Psoas muscle (tissue), 8 donors: Measurements from ENCODE around the gene LRRC56. TPM values are rescaled to one million over a fixed set of nuclear protein-coding genes. Genes with fewer than 3 reads are reported as not detected.

Source experiments
- ATAC-seq, 4 donors: fragments of 200-7000 bp; cut with Tn5 transposase; one replicate each; pipeline ENCODE4 v1.9.1; 2020; ENCODE audit warnings: moderate library complexity in 3 of 4, mild to moderate bottlenecking in 2 of 4
- DNase-seq, 2 donors: peaks; one replicate each; pipeline ENCODE4 v3.0.0-alpha.2; 2020
- H3K27ac ChIP-seq: fragments of 200-600 bp; one replicate; pipeline ENCODE4 v1.8.0; 2022
- H3K27me3 ChIP-seq, 3 donors: fragments of 200-600 bp in 1 of 3; one replicate each; pipeline versions ENCODE4 v1.6.1 to v1.8.0; 2013 to 2022; ENCODE audit warnings: low read length in 2 of 3, mild to moderate bottlenecking in 2 of 3, moderate library complexity in 1 of 3; ENCODE audit not compliant: insufficient read depth in 3 of 3
- H3K36me3 ChIP-seq, 2 donors: fragments of 200-600 bp in 1 of 2; one replicate each; pipeline versions ENCODE4 v1.6.1 to v1.8.0; 2013 to 2022; ENCODE audit warnings: low read depth in 1 of 2, mild to moderate bottlenecking in 1 of 2, moderate library complexity in 1 of 2; ENCODE audit not compliant: insufficient read depth in 1 of 2
- H3K4me1 ChIP-seq: fragments of 200-600 bp; one replicate; pipeline ENCODE4 v1.8.0; 2022
- H3K4me3 ChIP-seq: fragments of 200-600 bp; one replicate; pipeline ENCODE4 v1.8.0; 2022; ENCODE audit warnings: mild to moderate bottlenecking
- H3K9me3 ChIP-seq: fragments of 200-600 bp; one replicate; pipeline ENCODE4 v1.8.0; 2022
- WGBS, 3 donors: extraction: QIAGEN DNeasy Blood & Tissue Kit; methylation state at CpG; one replicate each; pipeline versions ENCODE4 v1.1.6 to v1.1.7; 2013; 5-methylcytosine and 5-hydroxymethylcytosine counted together
- intact Hi-C, 2 donors: fragments of 100-400 bp; cut with DNase I; formaldehyde crosslinking; loops; one replicate each; pipeline versions ENCODE4 v1.11.0 to v1.14.2; 2022
- polyA plus RNA-seq, 3 donors: library from polyadenylated mRNA; stranded (reverse); fragments of 200-250 nt; gene quantifications; one replicate each; pipeline ENCODE4 v1.2.3, GENCODE V29; 2013
- total RNA-seq, 4 donors: library from RNA; stranded (reverse); fragmentation: NEBNext Ultra II Directional in 2 of 4; extraction: Animal tissue kit (Norgen Biotek cat#: 25700) in 2 of 4; gene quantifications; one replicate each; pipeline versions ENCODE4 v1.2.1 to v1.2.4, GENCODE V29; 2021 to 2023
- TF ChIP-seq, protein P1 (sequence below): fragments of 200-600 bp; IDR thresholded peaks from one replicate; pipeline ENCODE4 v1.8.0; 2022; ENCODE audit warnings: antibody characterized with exemption
- donor health status: healthy with polysubstance abuse.
- donor health status: DM: no; HTN: no; CAD: no; lungs with moderate emphysema.
- donor health status: Bipolar disorder and iron deficiency.
- donor health status: healthy.
- donor health status: DM: yes; HTN: yes; CAD: no.
- donor health status: DM: no; HTN: no; CAD: no.
- donor health status: DM: no; HTN: no; CAD: no.
- donor health status: DM: yes; HTN: yes; CAD: no.

Gene LRRC56
- total and polyA plus RNA-seq, 7 donors: 0.30 to 0.84 (median 0.54) TPM; not detected in 1

DNA sequence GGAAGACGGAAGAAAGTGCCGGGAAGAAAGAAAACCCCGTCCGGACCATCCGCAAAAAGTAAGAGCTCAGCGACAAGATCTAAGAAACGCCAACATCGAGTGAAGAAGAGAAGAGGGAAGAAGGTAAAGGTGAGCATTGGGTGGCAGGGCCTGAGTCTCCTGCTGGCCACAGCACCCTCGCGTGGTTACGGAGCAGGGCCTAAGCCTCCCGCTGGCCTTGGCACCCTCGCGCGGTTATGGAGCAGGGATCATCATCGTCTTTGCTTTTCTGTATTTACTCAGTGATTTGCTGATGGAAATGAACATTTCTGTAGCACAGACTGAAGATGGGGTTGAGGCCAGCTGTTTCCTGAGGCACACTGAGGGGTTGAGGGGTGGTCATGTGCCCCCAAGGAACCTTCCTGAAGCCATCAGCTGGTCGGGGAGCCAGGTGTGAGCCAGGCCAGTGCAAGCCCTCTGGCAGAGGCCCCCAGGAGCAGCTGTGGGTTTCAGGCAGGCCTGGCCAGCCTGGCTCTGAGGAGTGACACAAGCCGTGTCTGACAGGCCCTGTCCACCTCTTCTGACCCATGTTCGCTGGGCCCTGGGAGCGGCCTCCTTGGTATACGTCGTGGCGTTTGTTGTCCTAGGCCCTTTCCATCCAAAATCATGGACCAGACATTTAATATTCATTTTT lies 64.4 kb downstream of the LRRC56 start:
- Histone ChIP-seq H3K36me3 (peaks cover 9 to 98% of the 10 kb centered on the region in 2 donors), H3K27ac (no peak overlapping the region), H3K27me3 (no peaks in the 10 kb centered on the region), H3K4me3 (no peak overlapping the region), H3K9me3 (no peaks in the 10 kb centered on the region), H3K4me1 (no peaks in the 10 kb centered on the region)
- WGBS, 3 donors: 90 to 91% (median 90%) methylated on average over 23 of the region's 23 CpGs
- DNase-seq (no peak), ATAC-seq (no peak)
- intact Hi-C loops: no loop called here
- TF ChIP-seq, protein P1, sequence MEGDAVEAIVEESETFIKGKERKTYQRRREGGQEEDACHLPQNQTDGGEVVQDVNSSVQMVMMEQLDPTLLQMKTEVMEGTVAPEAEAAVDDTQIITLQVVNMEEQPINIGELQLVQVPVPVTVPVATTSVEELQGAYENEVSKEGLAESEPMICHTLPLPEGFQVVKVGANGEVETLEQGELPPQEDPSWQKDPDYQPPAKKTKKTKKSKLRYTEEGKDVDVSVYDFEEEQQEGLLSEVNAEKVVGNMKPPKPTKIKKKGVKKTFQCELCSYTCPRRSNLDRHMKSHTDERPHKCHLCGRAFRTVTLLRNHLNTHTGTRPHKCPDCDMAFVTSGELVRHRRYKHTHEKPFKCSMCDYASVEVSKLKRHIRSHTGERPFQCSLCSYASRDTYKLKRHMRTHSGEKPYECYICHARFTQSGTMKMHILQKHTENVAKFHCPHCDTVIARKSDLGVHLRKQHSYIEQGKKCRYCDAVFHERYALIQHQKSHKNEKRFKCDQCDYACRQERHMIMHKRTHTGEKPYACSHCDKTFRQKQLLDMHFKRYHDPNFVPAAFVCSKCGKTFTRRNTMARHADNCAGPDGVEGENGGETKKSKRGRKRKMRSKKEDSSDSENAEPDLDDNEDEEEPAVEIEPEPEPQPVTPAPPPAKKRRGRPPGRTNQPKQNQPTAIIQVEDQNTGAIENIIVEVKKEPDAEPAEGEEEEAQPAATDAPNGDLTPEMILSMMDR: no peak

DNA sequence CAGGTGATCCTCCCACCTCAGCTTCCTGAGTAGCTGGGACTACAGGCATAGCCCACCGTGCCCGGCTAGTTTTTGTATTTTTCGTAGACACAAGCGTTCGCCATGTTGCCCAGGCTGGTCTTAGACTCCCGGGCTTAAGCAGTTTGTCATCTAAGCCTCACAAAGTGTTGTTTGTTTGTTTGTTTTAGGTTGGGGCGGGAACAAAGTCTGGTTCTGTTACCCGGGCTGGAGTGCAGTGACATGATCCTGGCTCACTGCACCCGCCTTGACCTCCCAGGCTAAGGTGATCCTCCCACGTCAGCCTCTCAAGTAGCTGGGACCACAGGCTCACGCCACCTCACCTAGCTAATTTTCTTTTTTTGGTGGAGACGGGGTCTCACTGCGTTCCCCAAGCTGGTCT lies 65.8 kb downstream of the LRRC56 start:
- DNase-seq (no peak), ATAC-seq (no peak)
- TF ChIP-seq, protein P1: no peak
- 89 to 91% (median 91%) methylated on average over 13 of the region's 13 CpGs for WGBS, 3 donors
- Histone ChIP-seq H3K4me1 (no peaks in the 10 kb centered on the region), H3K27me3 (no peaks in the 10 kb centered on the region), H3K27ac (no peak overlapping the region), H3K9me3 (no peaks in the 10 kb centered on the region), H3K4me3 (no peak overlapping the region), H3K36me3 (peaks cover 12 to 99% of the 10 kb centered on the region in 2 donors)
- intact Hi-C loops: no loop called here

Other genes starting within 250 kb of the LRRC56 start
- gene PGGHG, start 248.4 kb upstream of the LRRC56 start, total RNA-seq: 1 to 10 TPM; 2.9 to 5.1 (median 3.9) TPM
- gene PGGHG, start 248.4 kb upstream of the LRRC56 start, polyA plus RNA-seq: 1 to 10 TPM; 2.7 to 8.6 (median 4.0) TPM
- not detected for gene IFITM5, start 238.0 kb upstream of the LRRC56 start, total RNA-seq
- not detected for gene IFITM5, start 238.0 kb upstream of the LRRC56 start, polyA plus RNA-seq
- 100 to 1,000 TPM; 131 to 161 (median 136) TPM for gene IFITM2, start 229.7 kb upstream of the LRRC56 start, total RNA-seq
- gene IFITM2, start 229.7 kb upstream of the LRRC56 start, polyA plus RNA-seq: 100 to 1,000 TPM; 109 to 371 (median 181) TPM
- gene IFITM1, start 223.5 kb upstream of the LRRC56 start, total RNA-seq: 100 to 1,000 TPM in 1 of 4 donors, 10 to 100 TPM in 3; 44.0 to 105 (median 71.3) TPM
- 100 to 1,000 TPM in 1 of 3 donors, 10 to 100 TPM in 2; 39.7 to 107 (median 69.7) TPM for gene IFITM1, start 223.5 kb upstream of the LRRC56 start, polyA plus RNA-seq
- gene IFITM3, start 216.7 kb upstream of the LRRC56 start, total RNA-seq: 100 to 1,000 TPM; 136 to 234 (median 202) TPM
- 100 to 1,000 TPM; 186 to 557 (median 260) TPM for gene IFITM3, start 216.7 kb upstream of the LRRC56 start, polyA plus RNA-seq
- under 1 TPM in 3 of 4 donors, not detected in 1; 0.06 to 0.12 (median 0.06) TPM for gene B4GALNT4, start 168.0 kb upstream of the LRRC56 start, total RNA-seq
- under 1 TPM; 0.04 to 0.27 (median 0.05) TPM for gene B4GALNT4, start 168.0 kb upstream of the LRRC56 start, polyA plus RNA-seq
- gene PKP3, start 143.3 kb upstream of the LRRC56 start, total RNA-seq: under 1 TPM in 3 of 4 donors, not detected in 1; 0.15 to 0.75 (median 0.25) TPM
- under 1 TPM in 2 of 3 donors, not detected in 1; 0.10 to 0.13 TPM for gene PKP3, start 143.3 kb upstream of the LRRC56 start, polyA plus RNA-seq
- 10 to 100 TPM in 3 of 4 donors, 1 to 10 TPM in 1; 9.9 to 15.9 (median 10.8) TPM for gene SIGIRR, start 122.5 kb upstream of the LRRC56 start, total RNA-seq
- 10 to 100 TPM; 19.2 to 28.1 (median 20.3) TPM for gene SIGIRR, start 122.5 kb upstream of the LRRC56 start, polyA plus RNA-seq
- under 1 TPM in 3 of 4 donors, not detected in 1; 0.09 to 0.59 (median 0.46) TPM for gene ANO9, start 95.5 kb upstream of the LRRC56 start, total RNA-seq
- gene ANO9, start 95.5 kb upstream of the LRRC56 start, polyA plus RNA-seq: under 1 TPM; 0.10 to 0.15 (median 0.10) TPM
- gene PTDSS2, start 87.2 kb upstream of the LRRC56 start, total RNA-seq: 10 to 100 TPM; 15.8 to 21.1 (median 20.3) TPM
- 10 to 100 TPM; 11.8 to 26.0 (median 15.4) TPM for gene PTDSS2, start 87.2 kb upstream of the LRRC56 start, polyA plus RNA-seq
- 100 to 1,000 TPM; 103 to 145 (median 113) TPM for gene RNH1, start 30.3 kb upstream of the LRRC56 start, total RNA-seq
- 100 to 1,000 TPM; 105 to 181 (median 105) TPM for gene RNH1, start 30.3 kb upstream of the LRRC56 start, polyA plus RNA-seq
- gene HRAS, start 2.0 kb upstream of the LRRC56 start, total RNA-seq: 10 to 100 TPM; 43.6 to 74.7 (median 53.9) TPM
- gene HRAS, start 2.0 kb upstream of the LRRC56 start, polyA plus RNA-seq: 10 to 100 TPM; 53.9 to 76.2 (median 66.3) TPM
- under 1 TPM in 2 of 4 donors, not detected in 2; 0.25 to 0.27 TPM for gene LMNTD2, start 23.2 kb downstream of the LRRC56 start, total RNA-seq
- under 1 TPM; 0.04 to 0.12 (median 0.09) TPM for gene LMNTD2, start 23.2 kb downstream of the LRRC56 start, polyA plus RNA-seq
- 1 to 10 TPM in 1 of 4 donors, under 1 TPM in 2, not detected in 1; 0.78 to 1.2 (median 0.84) TPM for gene RASSF7, start 23.4 kb downstream of the LRRC56 start, total RNA-seq
- 1 to 10 TPM in 1 of 3 donors, under 1 TPM in 2; 0.65 to 1.4 (median 1.00) TPM for gene RASSF7, start 23.4 kb downstream of the LRRC56 start, polyA plus RNA-seq
- gene PHRF1, start 38.9 kb downstream of the LRRC56 start, total RNA-seq: 10 to 100 TPM; 19.8 to 31.2 (median 25.0) TPM
- 10 to 100 TPM; 11.7 to 19.5 (median 13.5) TPM for gene PHRF1, start 38.9 kb downstream of the LRRC56 start, polyA plus RNA-seq
- 10 to 100 TPM in 3 of 4 donors, 1 to 10 TPM in 1; 7.5 to 23.1 (median 15.2) TPM for gene IRF7, start 78.4 kb downstream of the LRRC56 start, total RNA-seq
- 10 to 100 TPM in 2 of 3 donors, 1 to 10 TPM in 1; 9.4 to 13.2 (median 12.9) TPM for gene IRF7, start 78.4 kb downstream of the LRRC56 start, polyA plus RNA-seq
- gene CDHR5, start 87.4 kb downstream of the LRRC56 start, total RNA-seq: under 1 TPM in 1 of 4 donors, not detected in 3; 0.20 TPM
- gene CDHR5, start 87.4 kb downstream of the LRRC56 start, polyA plus RNA-seq: under 1 TPM in 2 of 3 donors, not detected in 1; 0.07 to 0.34 TPM
- 1 to 10 TPM in 2 of 4 donors, under 1 TPM in 1, not detected in 1; 0.89 to 4.8 (median 1.8) TPM for gene SCT, start 89.7 kb downstream of the LRRC56 start, total RNA-seq
- gene SCT, start 89.7 kb downstream of the LRRC56 start, polyA plus RNA-seq: under 1 TPM in 1 of 3 donors, not detected in 2; 0.44 TPM
- 1 to 10 TPM in 2 of 4 donors, under 1 TPM in 1, not detected in 1; 0.55 to 1.2 (median 1.1) TPM for gene DRD4, start 99.7 kb downstream of the LRRC56 start, total RNA-seq
- under 1 TPM in 2 of 3 donors, not detected in 1; 0.14 to 0.18 TPM for gene DRD4, start 99.7 kb downstream of the LRRC56 start, polyA plus RNA-seq
- 10 to 100 TPM; 15.0 to 30.0 (median 21.0) TPM for gene DEAF1, start 157.7 kb downstream of the LRRC56 start, total RNA-seq
- gene DEAF1, start 157.7 kb downstream of the LRRC56 start, polyA plus RNA-seq: 10 to 100 TPM; 12.5 to 18.1 (median 15.3) TPM
- 10 to 100 TPM in 2 of 4 donors, 1 to 10 TPM in 2; 5.9 to 15.7 (median 9.7) TPM for gene TMEM80, start 158.3 kb downstream of the LRRC56 start, total RNA-seq
- gene TMEM80, start 158.3 kb downstream of the LRRC56 start, polyA plus RNA-seq: 10 to 100 TPM in 2 of 3 donors, 1 to 10 TPM in 1; 7.4 to 16.3 (median 10.1) TPM
- 1 to 10 TPM in 3 of 4 donors, under 1 TPM in 1; 0.89 to 3.1 (median 1.5) TPM for gene EPS8L2, start 168.7 kb downstream of the LRRC56 start, total RNA-seq
- gene EPS8L2, start 168.7 kb downstream of the LRRC56 start, polyA plus RNA-seq: under 1 TPM; 0.47 to 0.63 (median 0.56) TPM
- 100 to 1,000 TPM in 1 of 4 donors, 10 to 100 TPM in 3; 77.7 to 140 (median 81.8) TPM for gene TALDO1, start 209.9 kb downstream of the LRRC56 start, total RNA-seq
- 10 to 100 TPM; 58.7 to 77.6 (median 65.9) TPM for gene TALDO1, start 209.9 kb downstream of the LRRC56 start, polyA plus RNA-seq
- 10 to 100 TPM; 13.6 to 32.6 (median 22.2) TPM for gene GATD1, start 240.0 kb downstream of the LRRC56 start, total RNA-seq
- gene GATD1, start 240.0 kb downstream of the LRRC56 start, polyA plus RNA-seq: 10 to 100 TPM; 11.0 to 20.9 (median 17.7) TPM